HG03066 (cell line): ENCODE data around the gene PAOX.
"Not testable (repeated sequence)": the region's sequence is repeated elsewhere in the genome, so short reads cannot be mapped to it uniquely, and the experiment has no call there.

ENCODE experiments used
- ATAC-seq: cut with Tn5 transposase; IDR thresholded peaks from one replicate; pipeline ENCODE4 v1.9.1; 2021; ENCODE audit warnings: low read depth; ENCODE audit not compliant: unreplicated experiment

PAOX gene

GRCh38 chr10:133362846-133363245 is 16.2 kb upstream of the PAOX start:
- no peak for ATAC-seq

DNA sequence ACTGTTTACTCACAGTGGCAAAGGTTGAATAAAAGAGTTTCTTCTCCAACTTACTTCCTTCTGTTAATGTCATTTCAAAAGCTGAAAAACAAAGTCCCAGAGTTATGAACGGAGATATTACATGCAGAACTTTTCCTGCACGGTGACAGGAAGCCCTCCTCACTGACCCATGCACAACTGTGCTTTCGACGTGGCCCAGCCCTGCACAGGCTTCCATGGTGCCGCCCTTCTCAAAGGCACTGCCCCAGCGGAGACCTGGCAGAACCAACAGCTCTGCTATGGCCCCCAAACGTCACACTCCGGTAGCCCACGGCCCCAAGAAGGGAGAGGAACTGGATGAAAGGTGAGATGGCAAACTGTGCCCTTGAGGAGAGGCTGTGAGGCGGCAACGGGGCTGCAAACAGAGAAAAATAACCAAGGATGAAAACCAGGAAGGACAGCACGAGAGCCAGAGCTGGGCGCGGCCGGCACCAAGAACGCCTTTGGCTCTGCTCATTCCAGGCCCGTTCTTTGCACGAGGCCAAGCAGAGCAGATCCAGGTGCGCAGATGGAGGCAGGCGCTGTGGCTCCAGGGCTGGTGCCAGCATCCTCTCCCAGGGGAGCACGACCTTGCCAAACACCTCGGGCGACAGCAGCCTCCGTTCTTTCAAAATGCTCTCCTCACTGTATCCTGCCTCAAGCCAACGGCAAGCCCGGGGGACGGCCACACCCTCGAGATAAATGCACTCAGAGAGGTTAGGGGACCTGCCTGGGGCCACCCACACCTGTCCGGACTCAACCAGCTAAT is 14.2 kb upstream of the PAOX start:
- ATAC-seq: no peak

- no peak for ATAC-seq
Observed at GRCh38 chr10:133365461-133366129, 13.5 kb upstream of the PAOX start.

DNA sequence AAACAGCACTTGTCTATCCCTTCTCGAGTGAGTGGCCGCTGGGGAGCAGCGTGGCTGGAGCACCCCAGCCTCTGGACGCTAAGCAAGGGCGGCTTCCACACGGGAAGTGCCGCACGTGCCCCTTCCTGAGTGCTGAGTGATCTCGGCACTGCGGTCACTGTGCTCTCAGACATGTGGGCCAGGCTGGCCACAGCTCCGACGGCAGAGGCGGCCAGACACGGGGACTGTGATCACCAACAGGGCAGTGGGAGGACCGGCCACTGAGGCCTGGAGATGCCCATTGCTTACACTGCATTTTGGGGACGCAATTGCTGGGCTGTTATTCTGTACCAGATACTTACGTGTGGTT is 13.0 kb upstream of the PAOX start:
- no peak for ATAC-seq

DNA sequence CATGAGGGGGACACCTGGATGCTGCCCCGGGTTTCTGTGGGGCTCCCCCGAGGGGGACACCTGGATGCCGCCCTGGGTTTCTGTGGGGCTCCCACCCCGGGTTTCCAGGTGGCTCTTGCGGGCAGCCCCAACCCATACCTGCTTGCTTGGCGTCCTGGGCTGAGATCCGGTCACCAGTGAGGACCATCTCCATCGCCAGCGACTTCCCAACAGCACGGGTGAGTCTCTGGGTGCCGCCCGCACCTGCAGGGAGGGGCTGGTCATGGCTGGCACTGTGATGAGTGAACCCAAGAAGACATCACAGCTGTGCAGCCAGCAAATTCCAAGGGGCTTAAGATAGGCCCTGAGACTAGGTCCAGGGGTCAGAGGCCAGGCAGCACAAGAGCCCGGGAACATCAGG is 12.3 kb upstream of the PAOX start:
- ATAC-seq: no peak

DNA sequence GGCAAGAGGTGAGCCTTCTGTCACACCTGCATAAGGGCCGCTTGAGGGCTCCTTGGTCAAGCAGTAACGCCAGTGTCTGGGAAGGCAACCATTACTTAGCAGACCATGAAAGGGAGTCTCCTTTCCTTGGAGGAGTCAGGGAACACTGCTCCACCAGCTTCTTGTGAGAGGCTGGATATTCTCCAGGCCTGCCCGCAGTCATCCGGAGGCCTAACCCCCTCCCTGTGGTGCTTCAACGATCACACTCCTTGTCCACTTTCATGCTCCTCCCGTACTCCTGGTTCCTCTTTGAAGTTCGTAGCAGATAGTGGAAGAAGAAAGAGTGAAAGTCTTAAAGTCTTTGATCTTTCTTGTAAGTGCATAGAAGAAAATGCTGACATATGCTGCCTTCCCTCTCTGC is 11.6 kb upstream of the PAOX start:
- not testable (repeated sequence) for ATAC-seq

GRCh38 chr10:133368153-133368552 is 10.9 kb upstream of the PAOX start:
- ATAC-seq: no peak

DNA sequence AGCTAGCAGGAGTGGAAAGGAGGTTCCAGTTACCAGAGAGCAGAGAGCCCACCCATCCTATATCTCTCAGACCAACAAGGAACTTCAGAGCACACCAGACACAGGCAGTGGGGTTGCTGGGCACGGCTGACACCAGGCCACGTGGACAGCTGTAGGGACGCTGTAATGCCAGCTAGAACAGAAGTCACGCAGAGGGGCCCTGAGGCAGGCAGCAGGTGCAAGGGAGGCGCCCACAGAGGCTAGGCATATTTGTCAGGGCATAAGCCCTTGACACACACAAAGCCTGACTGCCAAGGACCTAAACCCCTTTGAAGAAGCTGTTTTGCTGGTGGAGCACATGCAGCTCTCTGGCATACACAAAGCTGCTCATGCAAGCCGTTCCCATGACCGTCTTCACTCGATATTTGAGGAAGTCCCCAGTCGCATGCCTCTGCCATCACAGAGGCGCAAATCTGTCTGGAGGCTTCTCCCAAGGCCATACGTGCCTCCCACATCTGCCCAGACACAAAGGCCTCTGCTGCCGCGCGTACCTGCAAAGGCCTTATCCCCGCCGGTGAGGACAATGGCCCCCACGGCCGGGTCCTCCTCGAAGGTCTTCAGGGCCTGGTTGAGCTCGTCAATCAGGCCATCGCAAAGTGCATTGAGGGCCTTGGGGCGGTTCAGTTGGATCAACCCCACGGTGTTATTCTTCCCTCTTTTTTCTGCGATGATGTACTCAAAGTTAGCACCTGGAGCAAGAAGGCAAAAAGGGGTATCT is 8.9 kb upstream of the PAOX start:
- ATAC-seq: no peak

GRCh38 chr10:133372507-133372906 is 6.6 kb upstream of the PAOX start:
- no peak for ATAC-seq

GRCh38 chr10:133373174-133374090 is 5.6 kb upstream of the PAOX start, which contains the start of gene ECHS1:
Gene ECHS1, minus strand, starts transcription at chr10:133373354. Its CDS starts 21 bp downstream, at chr10:133373333.
- peak; percentile 95 for ATAC-seq

- no peak for ATAC-seq
Observed at GRCh38 chr10:133375357-133376115, 3.5 kb upstream of the PAOX start.

- ATAC-seq: not testable (repeated sequence)
Observed at GRCh38 chr10:133376183-133376582, 2.9 kb upstream of the PAOX start.

DNA sequence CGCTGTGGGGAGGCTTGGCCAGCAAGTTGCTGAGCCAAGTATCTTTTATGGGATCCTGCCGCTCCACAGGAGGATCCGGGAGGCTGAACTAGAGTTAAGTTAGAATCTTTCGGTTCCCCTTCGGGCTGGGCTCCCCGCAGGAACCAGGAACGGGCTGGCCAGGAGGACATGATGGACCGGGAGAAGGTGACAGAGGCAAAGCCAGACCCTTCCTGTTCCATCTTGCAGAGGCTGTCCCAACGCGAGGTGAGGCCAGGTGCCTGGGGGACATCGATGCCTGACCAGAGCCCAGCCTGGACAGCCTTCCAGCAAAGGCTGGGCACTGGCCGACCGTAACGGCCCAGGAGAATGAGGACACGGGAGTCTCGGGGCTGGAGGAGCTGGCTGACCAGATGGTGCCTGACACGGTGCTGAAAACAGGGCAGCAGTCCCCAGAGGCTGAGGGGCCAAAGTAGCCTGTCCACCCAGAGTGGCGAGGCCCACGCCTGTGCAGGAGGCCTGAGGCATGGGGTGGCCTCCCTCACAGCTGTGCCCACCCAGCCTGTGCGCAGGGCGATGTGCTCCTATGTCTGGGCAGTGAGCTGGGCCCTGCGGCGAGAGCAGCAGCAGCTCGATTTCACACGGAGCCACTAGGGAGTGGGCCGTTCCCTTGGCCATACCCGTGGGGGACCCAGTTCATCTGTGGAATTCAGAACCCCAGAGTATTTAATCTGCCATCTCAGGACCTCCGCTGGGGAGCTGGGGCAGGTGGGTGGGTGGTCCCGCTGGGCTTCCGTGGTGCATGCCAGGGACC is 1.8 kb upstream of the PAOX start:
- ATAC-seq: no peak

GRCh38 chr10:133377818-133378250 is 1.2 kb upstream of the PAOX start:
- no peak for ATAC-seq

DNA sequence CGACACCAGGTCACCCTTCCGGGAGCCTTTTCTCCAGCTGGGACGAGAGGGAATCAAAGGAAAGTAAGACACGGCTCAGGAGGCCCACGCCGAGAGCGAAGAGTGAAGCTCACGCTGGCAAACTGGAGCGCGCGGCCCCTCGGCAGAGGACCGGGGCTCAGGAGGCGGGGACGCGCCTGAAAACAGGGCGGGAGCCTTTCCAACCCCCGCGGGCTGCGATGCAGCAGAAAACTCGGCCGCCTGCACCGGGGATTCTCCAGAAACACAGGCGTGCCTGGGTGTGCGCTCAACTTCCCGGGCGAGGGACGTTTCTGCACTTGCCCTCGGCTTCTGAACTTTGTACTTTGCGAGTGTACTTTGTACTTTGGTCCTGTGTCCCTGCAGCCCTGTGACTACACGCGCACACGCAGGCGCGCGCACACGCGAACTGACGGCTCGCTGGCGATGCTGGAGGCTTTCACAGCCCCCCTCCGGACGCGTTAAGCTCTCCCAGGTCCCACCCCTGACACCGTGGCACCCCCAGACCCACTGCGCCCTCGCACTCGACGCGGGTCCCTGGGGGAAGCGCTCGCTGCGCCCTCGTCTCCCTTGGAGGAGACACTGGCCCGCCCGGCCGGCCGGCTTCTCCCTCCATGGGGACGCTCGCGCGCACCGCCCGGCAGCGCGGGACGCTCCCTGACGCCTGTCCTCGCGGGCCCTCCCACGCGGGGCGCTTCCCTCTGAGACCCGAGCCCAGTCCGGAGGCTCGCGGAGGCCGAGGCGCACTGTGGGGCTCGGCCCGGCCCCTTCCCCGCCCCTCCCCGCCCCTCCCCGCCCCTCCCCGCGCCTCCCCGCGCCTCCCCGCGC is 588 bp upstream of the PAOX start:
- ATAC-seq: peak; percentile 36

DNA sequence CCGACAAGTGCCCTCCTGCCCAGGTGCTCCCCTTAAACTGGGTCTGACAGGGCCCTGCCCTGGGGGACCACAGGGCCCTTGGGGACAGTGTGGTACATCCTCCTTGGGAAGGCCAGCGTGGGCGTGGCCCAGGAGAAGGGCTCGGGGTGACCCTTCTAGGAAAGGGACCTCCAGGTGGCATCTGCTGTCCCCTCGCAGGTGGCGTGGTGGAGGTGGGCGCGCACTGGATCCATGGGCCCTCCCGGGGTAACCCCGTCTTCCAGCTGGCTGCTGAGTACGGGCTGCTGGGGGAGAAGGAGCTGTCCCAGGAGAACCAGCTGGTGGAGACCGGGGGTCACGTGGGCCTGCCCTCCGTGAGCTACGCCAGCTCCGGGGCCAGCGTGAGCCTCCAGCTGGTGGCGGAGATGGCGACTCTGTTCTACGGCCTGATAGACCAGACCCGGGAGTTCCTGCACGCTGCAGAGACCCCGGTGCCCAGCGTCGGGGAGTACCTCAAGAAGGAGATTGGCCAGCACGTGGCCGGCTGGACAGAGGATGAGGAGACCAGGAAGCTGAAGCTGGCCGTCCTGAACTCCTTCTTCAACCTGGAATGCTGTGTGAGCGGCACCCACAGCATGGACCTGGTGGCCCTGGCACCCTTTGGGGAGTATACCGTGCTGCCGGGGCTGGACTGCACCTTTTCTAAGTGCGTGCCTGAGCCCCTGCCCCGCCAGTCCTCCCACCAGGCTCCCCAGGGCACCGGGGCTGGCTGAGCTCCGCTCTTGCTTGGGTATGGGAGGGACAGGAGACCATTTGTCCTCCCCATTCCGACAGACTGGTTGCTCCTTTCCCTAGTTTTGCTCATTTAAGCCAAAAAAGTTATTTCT is 972 bp downstream of the PAOX start:
- peak; percentile 4 for ATAC-seq

DNA sequence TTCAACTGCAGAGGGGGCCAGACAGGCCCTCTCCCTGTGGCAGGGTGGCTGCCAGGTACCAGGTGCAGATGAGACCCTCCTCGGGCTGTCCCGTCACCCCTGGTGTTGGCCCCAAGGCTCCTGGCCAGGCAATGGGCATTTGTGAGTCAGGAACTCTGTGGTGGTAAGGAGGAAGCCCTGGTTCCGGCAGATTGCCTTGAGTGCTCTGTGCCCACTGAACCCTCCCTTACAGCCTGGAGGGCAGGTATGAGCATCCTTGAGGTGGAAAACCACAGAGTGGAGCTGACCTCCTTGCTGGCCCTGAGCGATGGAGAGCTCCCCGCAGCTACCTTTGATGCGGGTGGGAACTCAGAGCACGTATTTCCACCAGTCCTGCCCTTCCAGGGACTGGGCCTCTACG is 2.0 kb downstream of the PAOX start:
- no peak for ATAC-seq
